GM12878 (cell line): ENCODE data around the gene PAXX. TPM values are rescaled to one million over a fixed set of nuclear protein-coding genes. Genes with fewer than 3 reads are reported as not detected.

Experiments
- ATAC-seq: fragments of 200-7000 bp; cut with Tn5 transposase; 3 replicates; pipeline ENCODE4 v1.9.1; 2020; ENCODE audit warnings: mild to moderate bottlenecking, moderate library complexity
- BruUV-seq: library from RNA; stranded (reverse); fragments of 400-500 nt; replicated peaks from 2 replicates; lab custom pipeline; 2021; lab: Mats Ljungman, UMichigan
- CTCF ChIA-PET: fragments of 300-600 bp; sonication (Branson Sonifier 250); formaldehyde crosslinking; extraction: SDS; loops from one replicate; lab custom pipeline; 2021; ENCODE audit warnings: inconsistent platforms; lab: Yijun Ruan, JAX
- POLR2A ChIA-PET: fragments of 350-600 bp; formaldehyde crosslinking; extraction: SDS; loops from one replicate; lab custom pipeline; 2021; ENCODE audit warnings: inconsistent platforms; lab: Charles Lee
- RAD21 ChIA-PET: fragments of 300-600 bp; sonication (Branson Sonifier 250); formaldehyde crosslinking; loops from one replicate; lab custom pipeline; 2023; ENCODE audit warnings: antibody characterized with exemption; ENCODE audit not compliant: unreplicated experiment; lab: Charles Lee
- SMC1A ChIA-PET: fragments of 300-600 bp; sonication (Branson Sonifier 250); formaldehyde crosslinking; loops from one replicate; lab custom pipeline; 2023; ENCODE audit not compliant: unreplicated experiment, uncharacterized antibody; lab: Charles Lee
- DNase-seq: peaks from one replicate; pipeline ENCODE4 v3.0.0-alpha.2; 2011; ENCODE audit warnings: low read depth, low spot score
- FAIRE-seq: peaks from 3 replicates; lab custom pipeline; 2011; peaks lifted over from hg19 to GRCh38; lab: Jason Lieb, UNC
- H2AFZ ChIP-seq: 2 replicates; pipeline ENCODE4 v1.6.0; 2011; ENCODE audit warnings: low read depth, low read length, control low read depth; ENCODE audit not compliant: control insufficient read depth
- H3K27ac ChIP-seq: 2 replicates; pipeline ENCODE4 v1.5.1; 2011; ENCODE audit warnings: control low read depth; ENCODE audit not compliant: control insufficient read depth, insufficient read depth
- H3K27me3 ChIP-seq, 2 experiments: replicated peaks in 1 of 2; 2 replicates each; pipeline versions ENCODE4 v1.6.0 to v1.6.1; 2011; ENCODE audit warnings: low read length in 1 of 2; ENCODE audit not compliant: control insufficient read depth in 2 of 2, insufficient read depth in 2 of 2
- H3K36me3 ChIP-seq, 2 experiments: 2 replicates each; pipeline ENCODE4 v1.5.1; 2011; ENCODE audit warnings: low read length in 1 of 2; ENCODE audit not compliant: control insufficient read depth in 2 of 2, insufficient read depth in 2 of 2
- H3K4me1 ChIP-seq: 2 replicates; pipeline ENCODE4 v1.6.1; 2011; ENCODE audit warnings: mild to moderate bottlenecking, low read length, moderate library complexity, mixed read lengths; ENCODE audit not compliant: control insufficient read depth, insufficient read depth
- H3K4me2 ChIP-seq: 2 replicates; pipeline ENCODE4 v1.6.0; 2011; ENCODE audit warnings: control low read depth; ENCODE audit not compliant: control insufficient read depth, insufficient read depth
- H3K4me3 ChIP-seq: fragments of 200-600 bp; sonication (generic); 2 replicates; pipeline ENCODE4 v1.5.1; 2016
- H3K79me2 ChIP-seq: 2 replicates; pipeline ENCODE4 v1.6.0; 2011; ENCODE audit warnings: low read length; ENCODE audit not compliant: control insufficient read depth, insufficient read depth
- H3K9ac ChIP-seq: 2 replicates; pipeline ENCODE4 v1.8.0; 2011; ENCODE audit warnings: low read length, control low read depth, mixed read lengths; ENCODE audit not compliant: control insufficient read depth, insufficient read depth
- H3K9me3 ChIP-seq: replicated peaks from 3 replicates; pipeline ENCODE4 v1.5.1; 2011; ENCODE audit warnings: mild to moderate bottlenecking, low read length; ENCODE audit not compliant: control insufficient read depth, insufficient read depth
- H4K20me1 ChIP-seq: 2 replicates; pipeline ENCODE4 v1.6.0; 2011; ENCODE audit not compliant: control insufficient read depth, insufficient read depth
- BHLHE40 ChIP-seq, 2 experiments: fragments of 450-650 bp in 1 of 2; IDR thresholded peaks; 2 replicates each; pipeline ENCODE4 v1.6.1; 2011 to 2017; ENCODE audit warnings: low read depth in 2 of 2, borderline replicate concordance in 1 of 2, improper control_type of control experiment in 1 of 2, low read length in 1 of 2, mild to moderate bottlenecking in 1 of 2
- BRCA1 ChIP-seq: IDR thresholded peaks from 2 replicates; pipeline ENCODE4 v1.6.1; 2011; ENCODE audit warnings: low read depth, low read length, improper control_type of control experiment
- CBX3 ChIP-seq: fragments of 200-600 bp; sonication (generic); IDR thresholded peaks from 2 replicates; pipeline ENCODE4 v1.6.1; 2016; ENCODE audit warnings: low read depth, borderline replicate concordance
- EED ChIP-seq: sonication (generic); IDR thresholded peaks from 2 replicates; pipeline ENCODE4 v1.6.1; 2016; ENCODE audit warnings: antibody characterized with exemption, low read depth
- EGR1 ChIP-seq, 2 experiments: IDR thresholded peaks; 1 replicate in 1 of 2; 2 replicates in 1 of 2; pipeline ENCODE4 v1.6.1; 2011 to 2012; ENCODE audit warnings: low read depth in 2 of 2, low read length in 2 of 2, borderline replicate concordance in 1 of 2, mild to moderate bottlenecking in 1 of 2, moderate library complexity in 1 of 2
- ETV6 ChIP-seq, 2 experiments: fragments of 450-650 bp in 1 of 2; IDR thresholded peaks in 1 of 2; conservative IDR thresholded peaks in 1 of 2; 2 replicates each; pipeline ENCODE4 v1.6.1; 2014; ENCODE audit warnings: antibody characterized with exemption in 1 of 2, borderline replicate concordance in 1 of 2, low read depth in 1 of 2, mild to moderate bottlenecking in 1 of 2, moderate library complexity in 1 of 2
- EZH2 ChIP-seq: IDR thresholded peaks from 2 replicates; pipeline ENCODE4 v1.6.1; 2012; ENCODE audit warnings: low read depth, mild to moderate bottlenecking, control low read depth, inconsistent platforms, low read length, borderline replicate concordance; ENCODE audit not compliant: control insufficient read depth
- MXI1 ChIP-seq: fragments of 150-350 bp; IDR thresholded peaks from 2 replicates; pipeline ENCODE4 v1.6.1; 2011; ENCODE audit warnings: low read depth, mild to moderate bottlenecking, inconsistent platforms, low read length, improper control_type of control experiment
- NR2C2 ChIP-seq: IDR thresholded peaks from 2 replicates; pipeline ENCODE4 v1.6.1; 2011; ENCODE audit warnings: borderline replicate concordance, low read depth; ENCODE audit not compliant: control insufficient read depth, insufficient read length
- NR2F1 ChIP-seq: fragments of 450-650 bp; conservative IDR thresholded peaks from 2 replicates; pipeline ENCODE4 v1.6.1; 2017; ENCODE audit warnings: mild to moderate bottlenecking
- SMARCA5 ChIP-seq: fragments of 450-650 bp; IDR thresholded peaks from 2 replicates; pipeline ENCODE4 v1.6.1; 2017; ENCODE audit warnings: mild to moderate bottlenecking
- WGBS: methylation state at CpG from one replicate; pipeline ENCODE4 v1.1.6; 2016; ENCODE audit warnings: low lambda C conversion rate; ENCODE audit not compliant: insufficient replicate concordance, insufficient coverage; ENCODE audit errors: missing lambda C conversion rate; 5-methylcytosine and 5-hydroxymethylcytosine counted together
- in situ Hi-C: fragments of 300-500 bp; cut with MboI; formaldehyde crosslinking; loops from 9 replicates; pipeline ENCODE4 v1.14.3; 2018; ENCODE audit warnings: mixed read lengths
- intact Hi-C: fragments of 100-400 bp; cut with micrococcal nuclease; formaldehyde crosslinking; loops from one replicate; pipeline ENCODE4 v1.14.2; 2022; ENCODE audit not compliant: unreplicated experiment
- polyA plus RNA-seq, 11 experiments: library from polyadenylated mRNA; depleted of rRNA in 4 of 11; unstranded in 6 of 11; stranded (reverse) in 5 of 11; fragments of >200 nt; fragmentation: Nextera tagmentation in 4 of 11; fragmentation: Illumina TruSeq in 1 of 11; extraction: Ambion mirVana in 4 of 11; extraction: Trizol in 1 of 11; gene quantifications; 1 replicate in 1 of 11; 2 replicates in 10 of 11; pipeline versions ENCODE4 v1.2.1 to v1.2.3, GENCODE V29; 2011 to 2016; ENCODE audit warnings: inconsistent platforms in 2 of 11, missing spikeins in 2 of 11, low read depth in 1 of 11
- total RNA-seq, 4 experiments: library from RNA; depleted of rRNA in 3 of 4; stranded (reverse); fragments of >200 nt in 3 of 4; fragmentation: Illumina TruSeq in 1 of 4; extraction: Trizol in 1 of 4; gene quantifications; 2 replicates each; pipeline versions ENCODE4 v1.2.1 to v1.2.3, GENCODE V29; 2013 to 2021
- TF ChIP-seq, protein P1 (sequence below): fragments of 450-650 bp; IDR thresholded peaks from 2 replicates; pipeline ENCODE4 v1.6.1; 2017; ENCODE audit warnings: mild to moderate bottlenecking, moderate library complexity
- TF ChIP-seq, protein P2 (sequence below): fragments of 150-350 bp; IDR thresholded peaks from 2 replicates; pipeline ENCODE4 v1.6.1; 2016; ENCODE audit warnings: low read depth, low read length
- TF ChIP-seq, protein P3 (sequence below): IDR thresholded peaks from 2 replicates; pipeline ENCODE4 v1.6.1; 2011; ENCODE audit warnings: borderline replicate concordance, low read depth, mild to moderate bottlenecking, moderate library complexity, low read length; ENCODE audit not compliant: insufficient read depth, poor library complexity, severe bottlenecking

Gene PAXX
- total and polyA plus RNA-seq, 10 of the 15 experiments (the other 5 are each of a cell fraction or from before 2014, with no cell fraction given): 0.18 to 60.6 (median 29.5) TPM

DNA sequence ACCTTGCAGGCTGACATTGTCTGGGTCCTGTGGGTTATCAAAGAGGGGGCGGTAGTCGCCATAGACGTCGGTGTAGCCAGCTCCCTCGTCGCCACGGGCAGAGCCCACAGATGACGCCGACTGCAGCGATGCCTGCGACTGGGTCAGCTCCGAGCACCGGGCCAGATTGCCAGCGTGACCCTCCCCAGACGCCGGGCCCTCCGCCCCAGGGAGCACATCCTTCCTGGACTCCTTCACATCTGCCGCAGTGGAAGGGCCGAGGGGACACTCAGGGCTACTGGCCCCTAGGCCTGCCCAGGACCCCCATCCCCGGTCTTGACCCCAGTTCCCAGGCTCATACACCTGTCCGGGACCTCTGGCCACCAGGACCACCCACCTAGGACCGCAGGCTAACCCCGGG, 21.9 kb downstream of the PAXX start:
- CTCF ChIA-PET: no interaction called here
- no peaks in the 10 kb centered on the region; the same call in 2 of the 3 replicates for H3K9me3 ChIP-seq
- H3K9ac ChIP-seq: no peak overlapping the region
- no peaks in the 10 kb centered on the region for H3K4me1 ChIP-seq
- no TSS peak for BruUV-seq
- 70% methylated on average over 15 of the region's 23 CpGs for WGBS
- POLR2A ChIA-PET: no interaction called here
- intact Hi-C loops: no loop called here
- no peaks in the 10 kb centered on the region for H4K20me1 ChIP-seq
- in situ Hi-C loops: no loop called here
- SMC1A ChIA-PET: no interaction called here
- ATAC-seq (no peak), DNase-seq (no peak), FAIRE-seq (no peak)
- H3K79me2 ChIP-seq: no peaks in the 10 kb centered on the region
- no peak overlapping the region for H3K4me3 ChIP-seq
- no peak overlapping the region for H3K27ac ChIP-seq
- H2AFZ ChIP-seq: no peak overlapping the region
- H3K4me2 ChIP-seq: no peak overlapping the region
- H3K36me3 ChIP-seq: no peaks in the 10 kb centered on the region
- RAD21 ChIA-PET: no interaction called here
- H3K27me3 ChIP-seq: no peaks in the 10 kb centered on the region
- TF ChIP-seq, protein P1, sequence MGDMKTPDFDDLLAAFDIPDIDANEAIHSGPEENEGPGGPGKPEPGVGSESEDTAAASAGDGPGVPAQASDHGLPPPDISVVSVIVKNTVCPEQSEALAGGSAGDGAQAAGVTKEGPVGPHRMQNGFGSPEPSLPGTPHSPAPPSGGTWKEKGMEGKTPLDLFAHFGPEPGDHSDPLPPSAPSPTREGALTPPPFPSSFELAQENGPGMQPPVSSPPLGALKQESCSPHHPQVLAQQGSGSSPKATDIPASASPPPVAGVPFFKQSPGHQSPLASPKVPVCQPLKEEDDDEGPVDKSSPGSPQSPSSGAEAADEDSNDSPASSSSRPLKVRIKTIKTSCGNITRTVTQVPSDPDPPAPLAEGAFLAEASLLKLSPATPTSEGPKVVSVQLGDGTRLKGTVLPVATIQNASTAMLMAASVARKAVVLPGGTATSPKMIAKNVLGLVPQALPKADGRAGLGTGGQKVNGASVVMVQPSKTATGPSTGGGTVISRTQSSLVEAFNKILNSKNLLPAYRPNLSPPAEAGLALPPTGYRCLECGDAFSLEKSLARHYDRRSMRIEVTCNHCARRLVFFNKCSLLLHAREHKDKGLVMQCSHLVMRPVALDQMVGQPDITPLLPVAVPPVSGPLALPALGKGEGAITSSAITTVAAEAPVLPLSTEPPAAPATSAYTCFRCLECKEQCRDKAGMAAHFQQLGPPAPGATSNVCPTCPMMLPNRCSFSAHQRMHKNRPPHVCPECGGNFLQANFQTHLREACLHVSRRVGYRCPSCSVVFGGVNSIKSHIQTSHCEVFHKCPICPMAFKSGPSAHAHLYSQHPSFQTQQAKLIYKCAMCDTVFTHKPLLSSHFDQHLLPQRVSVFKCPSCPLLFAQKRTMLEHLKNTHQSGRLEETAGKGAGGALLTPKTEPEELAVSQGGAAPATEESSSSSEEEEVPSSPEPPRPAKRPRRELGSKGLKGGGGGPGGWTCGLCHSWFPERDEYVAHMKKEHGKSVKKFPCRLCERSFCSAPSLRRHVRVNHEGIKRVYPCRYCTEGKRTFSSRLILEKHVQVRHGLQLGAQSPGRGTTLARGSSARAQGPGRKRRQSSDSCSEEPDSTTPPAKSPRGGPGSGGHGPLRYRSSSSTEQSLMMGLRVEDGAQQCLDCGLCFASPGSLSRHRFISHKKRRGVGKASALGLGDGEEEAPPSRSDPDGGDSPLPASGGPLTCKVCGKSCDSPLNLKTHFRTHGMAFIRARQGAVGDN: no peak
- TF ChIP-seq CBX3: no peak
- no peak for TF ChIP-seq BRCA1
- TF ChIP-seq MXI1: no peak
- no peak for TF ChIP-seq EZH2
- no peak for TF ChIP-seq NR2C2
- no peak for TF ChIP-seq EED
- TF ChIP-seq, protein P2, sequence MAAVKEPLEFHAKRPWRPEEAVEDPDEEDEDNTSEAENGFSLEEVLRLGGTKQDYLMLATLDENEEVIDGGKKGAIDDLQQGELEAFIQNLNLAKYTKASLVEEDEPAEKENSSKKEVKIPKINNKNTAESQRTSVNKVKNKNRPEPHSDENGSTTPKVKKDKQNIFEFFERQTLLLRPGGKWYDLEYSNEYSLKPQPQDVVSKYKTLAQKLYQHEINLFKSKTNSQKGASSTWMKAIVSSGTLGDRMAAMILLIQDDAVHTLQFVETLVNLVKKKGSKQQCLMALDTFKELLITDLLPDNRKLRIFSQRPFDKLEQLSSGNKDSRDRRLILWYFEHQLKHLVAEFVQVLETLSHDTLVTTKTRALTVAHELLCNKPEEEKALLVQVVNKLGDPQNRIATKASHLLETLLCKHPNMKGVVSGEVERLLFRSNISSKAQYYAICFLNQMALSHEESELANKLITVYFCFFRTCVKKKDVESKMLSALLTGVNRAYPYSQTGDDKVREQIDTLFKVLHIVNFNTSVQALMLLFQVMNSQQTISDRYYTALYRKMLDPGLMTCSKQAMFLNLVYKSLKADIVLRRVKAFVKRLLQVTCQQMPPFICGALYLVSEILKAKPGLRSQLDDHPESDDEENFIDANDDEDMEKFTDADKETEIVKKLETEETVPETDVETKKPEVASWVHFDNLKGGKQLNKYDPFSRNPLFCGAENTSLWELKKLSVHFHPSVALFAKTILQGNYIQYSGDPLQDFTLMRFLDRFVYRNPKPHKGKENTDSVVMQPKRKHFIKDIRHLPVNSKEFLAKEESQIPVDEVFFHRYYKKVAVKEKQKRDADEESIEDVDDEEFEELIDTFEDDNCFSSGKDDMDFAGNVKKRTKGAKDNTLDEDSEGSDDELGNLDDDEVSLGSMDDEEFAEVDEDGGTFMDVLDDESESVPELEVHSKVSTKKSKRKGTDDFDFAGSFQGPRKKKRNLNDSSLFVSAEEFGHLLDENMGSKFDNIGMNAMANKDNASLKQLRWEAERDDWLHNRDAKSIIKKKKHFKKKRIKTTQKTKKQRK: no peak
- TF ChIP-seq BHLHE40 (IDR thresholded peaks at IDR 0.05; ENCODE audit: borderline replicate concordance in 1 of 2, low read depth in 2 of 2, low read length in 1 of 2): no peak
- no peak for TF ChIP-seq SMARCA5
- TF ChIP-seq ETV6 (conservative IDR thresholded peaks at IDR 0.05 in 1 of 2, IDR thresholded peaks at IDR 0.05 in 1 of 2; ENCODE audit: borderline replicate concordance in 1 of 2, low read depth in 1 of 2): no peak
- TF ChIP-seq NR2F1: no peak
- TF ChIP-seq, protein P3, sequence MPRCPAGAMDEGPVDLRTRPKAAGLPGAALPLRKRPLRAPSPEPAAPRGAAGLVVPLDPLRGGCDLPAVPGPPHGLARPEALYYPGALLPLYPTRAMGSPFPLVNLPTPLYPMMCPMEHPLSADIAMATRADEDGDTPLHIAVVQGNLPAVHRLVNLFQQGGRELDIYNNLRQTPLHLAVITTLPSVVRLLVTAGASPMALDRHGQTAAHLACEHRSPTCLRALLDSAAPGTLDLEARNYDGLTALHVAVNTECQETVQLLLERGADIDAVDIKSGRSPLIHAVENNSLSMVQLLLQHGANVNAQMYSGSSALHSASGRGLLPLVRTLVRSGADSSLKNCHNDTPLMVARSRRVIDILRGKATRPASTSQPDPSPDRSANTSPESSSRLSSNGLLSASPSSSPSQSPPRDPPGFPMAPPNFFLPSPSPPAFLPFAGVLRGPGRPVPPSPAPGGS: no peak
- TF ChIP-seq EGR1 (IDR thresholded peaks at IDR 0.05; ENCODE audit: borderline replicate concordance in 1 of 2, low read depth in 2 of 2, low read length in 2 of 2): no peak
